Measurements from ENCODE around the gene RASSF5. TPM values are rescaled to one million over a fixed set of nuclear protein-coding genes. Genes with fewer than 3 reads are reported as not detected.
A peak's percentile ranks its signal among the peaks of the same experiment; 100 is the strongest.

Gene RASSF5, protein sequence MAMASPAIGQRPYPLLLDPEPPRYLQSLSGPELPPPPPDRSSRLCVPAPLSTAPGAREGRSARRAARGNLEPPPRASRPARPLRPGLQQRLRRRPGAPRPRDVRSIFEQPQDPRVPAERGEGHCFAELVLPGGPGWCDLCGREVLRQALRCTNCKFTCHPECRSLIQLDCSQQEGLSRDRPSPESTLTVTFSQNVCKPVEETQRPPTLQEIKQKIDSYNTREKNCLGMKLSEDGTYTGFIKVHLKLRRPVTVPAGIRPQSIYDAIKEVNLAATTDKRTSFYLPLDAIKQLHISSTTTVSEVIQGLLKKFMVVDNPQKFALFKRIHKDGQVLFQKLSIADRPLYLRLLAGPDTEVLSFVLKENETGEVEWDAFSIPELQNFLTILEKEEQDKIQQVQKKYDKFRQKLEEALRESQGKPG
- total RNA-seq (2016; rRNA removed; fragmentation: Illumina TruSeq; extraction: Trizol) (0.18 and 0.49 TPM in 2 replicates), polyA plus RNA-seq (2011; rRNA removed) (0.40 and 0.50 TPM in 2 replicates), polyA minus RNA-seq (2011; rRNA and poly(A)+ RNA removed; ENCODE audit: low replicate concordance) (0.30 and 18.0 TPM in 2 replicates), Bru-seq, nascent RNA (percentile 38 among the genes with signal in this experiment), BruChase-seq, experiment 1, labeled RNA remaining after a 6-hour chase (percentile 38 among the genes with signal in this experiment), BruChase-seq, experiment 2, labeled RNA remaining after a 2-hour chase (percentile 35 among the genes with signal in this experiment)
- total RNA-seq (2016; cell fraction: cytosol; rRNA removed; fragmentation: Illumina TruSeq; extraction: Trizol; ENCODE audit: low read depth): 0.09 TPM in 1 of 2 replicates, not detected in the other
- total RNA-seq (2016; cell fraction: insoluble cytoplasmic fraction; rRNA removed; fragmentation: Illumina TruSeq; extraction: Trizol): 0.24 and 0.36 TPM in 2 replicates
- total RNA-seq (2016; cell fraction: membrane; rRNA removed; fragmentation: Illumina TruSeq; extraction: Trizol): 0.14 and 0.19 TPM in 2 replicates
- total RNA-seq (2016; cell fraction: nucleus; rRNA removed; fragmentation: Illumina TruSeq; extraction: Trizol): 0.22 and 0.47 TPM in 2 replicates
- 0.27 and 0.47 TPM in 2 replicates for polyA plus RNA-seq (2011; cell fraction: cytosol; rRNA removed)
- 0.58 and 0.66 TPM in 2 replicates for polyA plus RNA-seq (2011; cell fraction: nucleus; rRNA removed)
- polyA plus RNA-seq (2012): 0.76 and 2.1 TPM in 2 replicates
- polyA plus RNA-seq (2016; cell fraction: cytosol; fragmentation: Illumina TruSeq; extraction: Trizol; ENCODE audit: low read depth): 0.03 and 0.06 TPM in 2 replicates
- polyA plus RNA-seq (2016; cell fraction: insoluble cytoplasmic fraction; fragmentation: Illumina TruSeq; extraction: Trizol; ENCODE audit: low read depth): 0.21 and 0.29 TPM in 2 replicates
- 0.09 and 0.11 TPM in 2 replicates for polyA plus RNA-seq (2016; cell fraction: membrane; fragmentation: Illumina TruSeq; extraction: Trizol; ENCODE audit: low read depth)
- 0.43 and 0.48 TPM in 2 replicates for polyA plus RNA-seq (2016; cell fraction: nucleus; fragmentation: Illumina TruSeq; extraction: Trizol; ENCODE audit: insufficient read depth, low read depth)
- 0.49 and 1.3 TPM in 2 replicates for polyA minus RNA-seq (2011; cell fraction: cytosol; rRNA and poly(A)+ RNA removed)
- 0.26 and 0.50 TPM in 2 replicates for polyA minus RNA-seq (2011; cell fraction: nucleus; rRNA and poly(A)+ RNA removed)
- long read RNA-seq, experiment 1: 0 reads
- long read RNA-seq, experiment 2, partial matches to known transcripts: 0 of 1 reads
- long read RNA-seq, experiment 2, other reads (novel, unspliced or antisense): 1 of 1 reads

DNA sequence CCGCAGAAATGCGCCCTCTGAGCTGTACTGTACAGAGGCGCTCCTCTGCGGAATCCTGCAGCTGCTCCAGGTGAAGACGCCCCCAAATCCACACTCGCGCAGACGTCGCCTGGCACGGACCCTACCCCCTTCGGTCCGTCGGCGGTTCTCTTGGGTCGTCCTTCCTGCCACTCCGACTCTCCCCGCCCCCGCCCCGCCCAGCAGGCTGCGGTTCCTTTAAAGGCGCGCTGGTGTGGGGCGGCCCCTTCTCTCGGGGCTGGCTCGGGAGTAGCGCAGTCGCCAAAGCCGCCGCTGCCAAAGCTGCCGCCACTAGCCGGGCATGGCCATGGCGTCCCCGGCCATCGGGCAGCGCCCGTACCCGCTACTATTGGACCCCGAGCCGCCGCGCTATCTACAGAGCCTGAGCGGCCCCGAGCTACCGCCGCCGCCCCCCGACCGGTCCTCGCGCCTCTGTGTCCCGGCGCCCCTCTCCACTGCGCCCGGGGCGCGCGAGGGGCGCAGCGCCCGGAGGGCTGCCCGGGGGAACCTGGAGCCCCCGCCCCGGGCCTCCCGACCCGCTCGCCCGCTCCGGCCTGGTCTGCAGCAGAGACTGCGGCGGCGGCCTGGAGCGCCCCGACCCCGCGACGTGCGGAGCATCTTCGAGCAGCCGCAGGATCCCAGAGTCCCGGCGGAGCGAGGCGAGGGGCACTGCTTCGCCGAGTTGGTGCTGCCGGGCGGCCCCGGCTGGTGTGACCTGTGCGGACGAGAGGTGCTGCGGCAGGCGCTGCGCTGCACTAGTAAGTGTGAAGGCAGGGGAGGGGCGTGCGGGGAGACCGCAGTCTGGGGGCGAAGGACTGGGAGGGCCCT lies at the start of gene RASSF5:
TSS of gene RASSF5 (plus strand) at position 248 of the 846 bp plus-strand sequence. CDS start at position 320, 72 bp downstream.
- H3K9me3 ChIP-seq (ENCODE audit: low read length): no peaks in the 10 kb centered on the region
- H4K20me1 ChIP-seq (ENCODE audit: insufficient read depth, low read length): no peaks in the 10 kb centered on the region
- H2AFZ ChIP-seq (ENCODE audit: low read length): no peak within 1 kb of the TSS
- H3K4me2 ChIP-seq (ENCODE audit: low read depth, low read length): peak within 1 kb of the TSS; percentile 74
- no TSS peak for BruUV-seq (replicated peaks)
- H3K27me3 ChIP-seq (ENCODE audit: control insufficient read depth in 1 of 2, insufficient read depth in 2 of 2, low read length in 2 of 2): peaks cover 0 to 13% of the 10 kb centered on the region in 2 experiments; a peak in 2 of 5 replicates
- WGBS (ENCODE audit: low lambda C conversion rate): 82% methylated on average over 4 of the region's 97 CpGs
- FAIRE-seq (no peak), ATAC-seq (peak; percentile 59), DNase-seq (ENCODE audit: low spot score) (no peak)
- in situ Hi-C loops (cut with HindIII; ENCODE audit: extremely low pct_ligation_motif_present, low pct_unique_long_range_greater_than_20kb) (loop anchor here (5.0 kb wide), 1 partner anchor 35 kb away; no protein-coding TSS in a partner anchor), intact Hi-C loops (cut with micrococcal nuclease; ENCODE audit: unreplicated experiment) (loop anchor here (2.0 kb wide), 1 partner anchor 75 kb away; no protein-coding TSS in a partner anchor)
- H3K4me1 ChIP-seq (ENCODE audit: insufficient read depth, low read length): peaks cover 59% of the 10 kb centered on the region
- H3K36me3 ChIP-seq (replicated peaks in 1 of 2; ENCODE audit: control insufficient read depth in 1 of 2, insufficient read depth in 2 of 2, low read length in 2 of 2): no peaks in the 10 kb centered on the region
- no peaks in the 10 kb centered on the region for H3K79me2 ChIP-seq (ENCODE audit: insufficient read depth, low read length)
- POLR2A ChIA-PET: interaction anchor here (0.7 to 1.1 kb wide), 2 partner anchors 37 to 61 kb away, joined by 3 to 5 read pairs; partner anchors contain the start of gene IKBKE
- no peak within 1 kb of the TSS for H3K9ac ChIP-seq (ENCODE audit: insufficient read depth, low read depth, low read length)
- no peak within 1 kb of the TSS for H3K27ac ChIP-seq (ENCODE audit: extremely low read length, insufficient read depth, low read length)
- CTCF ChIA-PET (ENCODE audit: low intra/inter-chr PET ratio, low total read pairs): no interaction called here
- peak within 1 kb of the TSS; percentile 46 to 68 (median 55); a peak in 5 of 6 replicates for H3K4me3 ChIP-seq (replicated peaks in 1 of 3; ENCODE audit: insufficient read depth in 1 of 3, low read depth in 2 of 3, low read length in 3 of 3)
- TF ChIP-seq, protein P1, sequence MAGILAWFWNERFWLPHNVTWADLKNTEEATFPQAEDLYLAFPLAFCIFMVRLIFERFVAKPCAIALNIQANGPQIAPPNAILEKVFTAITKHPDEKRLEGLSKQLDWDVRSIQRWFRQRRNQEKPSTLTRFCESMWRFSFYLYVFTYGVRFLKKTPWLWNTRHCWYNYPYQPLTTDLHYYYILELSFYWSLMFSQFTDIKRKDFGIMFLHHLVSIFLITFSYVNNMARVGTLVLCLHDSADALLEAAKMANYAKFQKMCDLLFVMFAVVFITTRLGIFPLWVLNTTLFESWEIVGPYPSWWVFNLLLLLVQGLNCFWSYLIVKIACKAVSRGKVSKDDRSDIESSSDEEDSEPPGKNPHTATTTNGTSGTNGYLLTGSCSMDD (CRISPR knock-in tag; IDR thresholded peaks at IDR 0.05): no peak
- no peak for TF ChIP-seq KLF13 (CRISPR knock-in tag; IDR thresholded peaks at IDR 0.05)
- no peak for TF ChIP-seq DMAP1 (CRISPR knock-in tag; IDR thresholded peaks at IDR 0.05)
- TF ChIP-seq HNRNPLL (IDR thresholded peaks at IDR 0.05; ENCODE audit: low read depth, low read length, poor library complexity, severe bottlenecking): peak; percentile 29
- TF ChIP-seq HES4 (CRISPR knock-in tag; IDR thresholded peaks at IDR 0.05; ENCODE audit: borderline replicate concordance): 0 out of 2 replicates have a peak, but pooled peaks have one; percentile 34
- TF ChIP-seq HMG20B (CRISPR knock-in tag; conservative IDR thresholded peaks at IDR 0.05): no peak
- TF ChIP-seq, protein P2, sequence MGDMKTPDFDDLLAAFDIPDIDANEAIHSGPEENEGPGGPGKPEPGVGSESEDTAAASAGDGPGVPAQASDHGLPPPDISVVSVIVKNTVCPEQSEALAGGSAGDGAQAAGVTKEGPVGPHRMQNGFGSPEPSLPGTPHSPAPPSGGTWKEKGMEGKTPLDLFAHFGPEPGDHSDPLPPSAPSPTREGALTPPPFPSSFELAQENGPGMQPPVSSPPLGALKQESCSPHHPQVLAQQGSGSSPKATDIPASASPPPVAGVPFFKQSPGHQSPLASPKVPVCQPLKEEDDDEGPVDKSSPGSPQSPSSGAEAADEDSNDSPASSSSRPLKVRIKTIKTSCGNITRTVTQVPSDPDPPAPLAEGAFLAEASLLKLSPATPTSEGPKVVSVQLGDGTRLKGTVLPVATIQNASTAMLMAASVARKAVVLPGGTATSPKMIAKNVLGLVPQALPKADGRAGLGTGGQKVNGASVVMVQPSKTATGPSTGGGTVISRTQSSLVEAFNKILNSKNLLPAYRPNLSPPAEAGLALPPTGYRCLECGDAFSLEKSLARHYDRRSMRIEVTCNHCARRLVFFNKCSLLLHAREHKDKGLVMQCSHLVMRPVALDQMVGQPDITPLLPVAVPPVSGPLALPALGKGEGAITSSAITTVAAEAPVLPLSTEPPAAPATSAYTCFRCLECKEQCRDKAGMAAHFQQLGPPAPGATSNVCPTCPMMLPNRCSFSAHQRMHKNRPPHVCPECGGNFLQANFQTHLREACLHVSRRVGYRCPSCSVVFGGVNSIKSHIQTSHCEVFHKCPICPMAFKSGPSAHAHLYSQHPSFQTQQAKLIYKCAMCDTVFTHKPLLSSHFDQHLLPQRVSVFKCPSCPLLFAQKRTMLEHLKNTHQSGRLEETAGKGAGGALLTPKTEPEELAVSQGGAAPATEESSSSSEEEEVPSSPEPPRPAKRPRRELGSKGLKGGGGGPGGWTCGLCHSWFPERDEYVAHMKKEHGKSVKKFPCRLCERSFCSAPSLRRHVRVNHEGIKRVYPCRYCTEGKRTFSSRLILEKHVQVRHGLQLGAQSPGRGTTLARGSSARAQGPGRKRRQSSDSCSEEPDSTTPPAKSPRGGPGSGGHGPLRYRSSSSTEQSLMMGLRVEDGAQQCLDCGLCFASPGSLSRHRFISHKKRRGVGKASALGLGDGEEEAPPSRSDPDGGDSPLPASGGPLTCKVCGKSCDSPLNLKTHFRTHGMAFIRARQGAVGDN (CRISPR knock-in tag; IDR thresholded peaks at IDR 0.05): peak; percentile 43; the same call in 1 of the 2 replicates
- peak; percentile 21; the same call in 1 of the 2 replicates for TF ChIP-seq KDM2A (CRISPR knock-in tag; IDR thresholded peaks at IDR 0.05; ENCODE audit: borderline replicate concordance, low read depth)
- TF ChIP-seq EZH2 (conservative IDR thresholded peaks at IDR 0.05; ENCODE audit: low read depth, low read length): no peak
- TF ChIP-seq ZFP36 (IDR thresholded peaks at IDR 0.05; ENCODE audit: borderline replicate concordance, low read depth, low read length, partially characterized antibody): no peak
- TF ChIP-seq FOSL1 (CRISPR knock-in tag; IDR thresholded peaks at IDR 0.05; ENCODE audit: borderline replicate concordance): no peak
